ENCODE data around the gene RPL29.
"Not testable (repeated sequence)": the region's sequence is repeated elsewhere in the genome, so short reads cannot be mapped to it uniquely, and the experiment has no call there.

Gene RPL29

GRCh38 chr3:51995346-51996163 is at the start of gene RPL29:
Gene RPL29 (minus strand): TSS chr3:51995895. CDS start chr3:51995461, 434 bp downstream.
- H3K4me3 ChIP-seq (ENCODE audit: low read length) = peak within 1 kb of the TSS; percentile 100
- peak; percentile 15 for TF ChIP-seq CTCF (conservative IDR thresholded peaks at IDR 0.05; ENCODE audit: low read depth, low read length)
- peak; percentile 86 for DNase-seq (ENCODE audit: low read depth)

DNA sequence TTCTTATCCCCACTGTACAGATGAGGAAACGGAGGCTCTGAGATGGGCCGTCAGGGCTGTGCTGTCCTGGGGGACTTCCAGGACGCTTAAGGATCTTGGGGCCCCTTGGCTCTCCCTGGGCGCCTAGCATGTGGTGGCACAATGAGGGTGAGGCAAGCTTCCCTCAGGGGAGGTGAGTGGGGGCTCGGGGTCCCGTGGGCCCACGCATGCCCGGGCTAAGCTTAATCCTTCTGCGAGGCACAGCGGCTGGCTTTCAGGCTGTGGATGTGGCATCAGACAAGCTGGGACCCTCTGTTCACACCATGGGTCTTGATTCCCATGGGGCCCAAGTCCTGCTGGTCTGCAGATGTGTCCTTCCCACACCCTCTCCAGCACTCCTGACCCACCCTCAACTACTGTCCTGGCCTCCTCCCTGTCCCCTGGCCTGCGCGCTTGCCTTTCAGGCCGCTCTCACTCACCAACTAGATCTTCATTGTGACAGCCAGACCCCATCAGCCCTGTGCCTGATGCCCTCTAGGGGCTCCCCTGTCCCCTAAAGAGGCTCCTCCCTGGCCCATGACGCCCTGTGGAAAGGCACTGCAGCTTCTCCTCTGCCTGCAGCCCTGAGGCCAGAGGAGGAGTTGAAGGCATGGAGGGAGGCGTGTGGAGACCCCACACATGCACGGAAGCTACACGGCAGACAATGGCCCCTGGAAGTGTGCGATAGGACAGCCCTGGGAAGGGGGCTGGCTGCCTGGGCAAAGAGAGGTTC is 49.3 kb upstream of the RPL29 start:
- TF ChIP-seq CTCF (conservative IDR thresholded peaks at IDR 0.05; ENCODE audit: low read depth, low read length) = no peak
- no peak overlapping the region for H3K4me3 ChIP-seq (ENCODE audit: low read length)
- no peak for DNase-seq (ENCODE audit: low read depth)

DNA sequence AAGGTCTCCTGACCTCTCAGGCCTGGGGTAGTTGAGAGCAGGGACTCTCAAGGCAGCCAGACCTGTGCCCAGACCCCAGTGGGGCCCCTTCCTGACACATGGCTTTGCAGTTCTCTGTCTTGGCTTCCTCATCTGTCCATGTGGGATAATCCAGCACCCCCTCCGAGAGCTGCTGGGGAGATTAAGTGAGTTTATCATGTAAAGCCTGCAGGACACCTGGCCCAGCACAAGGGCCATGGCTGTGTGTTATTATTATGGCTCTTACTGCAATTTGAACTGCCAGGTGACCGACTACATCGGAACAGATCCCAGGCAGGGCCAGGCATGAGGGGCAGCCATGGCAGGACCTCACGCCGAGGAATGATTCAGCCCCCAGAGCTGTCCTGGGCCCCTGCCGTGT is 48.1 kb upstream of the RPL29 start:
- TF ChIP-seq CTCF (conservative IDR thresholded peaks at IDR 0.05; ENCODE audit: low read depth, low read length) = no peak
- DNase-seq (ENCODE audit: low read depth) = no peak
- H3K4me3 ChIP-seq (ENCODE audit: low read length) = no peak overlapping the region

GRCh38 chr3:52043039-52043438 is 47.3 kb upstream of the RPL29 start:
- H3K4me3 ChIP-seq (ENCODE audit: low read length); DNase-seq (ENCODE audit: low read depth): not testable (repeated sequence)

DNA sequence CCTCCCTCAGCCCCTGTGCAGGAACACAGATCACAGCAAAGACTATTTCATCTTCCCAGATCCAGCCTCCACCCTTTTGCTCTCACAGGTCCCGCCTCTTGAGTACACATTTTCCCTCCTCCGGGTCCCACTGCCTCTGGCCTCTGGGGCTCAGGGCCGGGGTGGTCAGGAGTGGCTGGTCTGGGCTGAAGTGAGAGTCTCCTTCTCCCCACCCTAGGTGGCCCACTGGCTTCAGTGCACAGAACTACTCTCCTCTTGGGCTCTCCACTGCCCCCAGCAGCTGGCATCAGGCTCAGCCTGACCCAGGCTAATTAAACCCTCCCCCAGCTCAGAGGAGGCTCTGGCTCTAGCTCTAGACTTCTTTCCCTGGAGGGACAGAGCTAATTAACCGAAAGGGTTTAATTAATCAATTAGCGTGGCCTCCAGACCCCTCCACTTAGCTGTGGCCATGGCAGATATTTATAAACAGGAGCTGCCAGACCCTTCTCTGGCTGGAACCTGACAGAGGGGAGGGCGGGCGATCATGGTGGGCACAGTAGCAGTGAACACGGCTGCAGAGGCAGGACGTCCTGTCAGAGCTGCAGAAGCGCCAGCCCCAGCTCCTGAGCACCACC is 45.5 kb upstream of the RPL29 start:
- peak; percentile 57 for TF ChIP-seq CTCF (conservative IDR thresholded peaks at IDR 0.05; ENCODE audit: low read depth, low read length)
- H3K4me3 ChIP-seq (ENCODE audit: low read length) = no peak overlapping the region
- no peak for DNase-seq (ENCODE audit: low read depth)

DNA sequence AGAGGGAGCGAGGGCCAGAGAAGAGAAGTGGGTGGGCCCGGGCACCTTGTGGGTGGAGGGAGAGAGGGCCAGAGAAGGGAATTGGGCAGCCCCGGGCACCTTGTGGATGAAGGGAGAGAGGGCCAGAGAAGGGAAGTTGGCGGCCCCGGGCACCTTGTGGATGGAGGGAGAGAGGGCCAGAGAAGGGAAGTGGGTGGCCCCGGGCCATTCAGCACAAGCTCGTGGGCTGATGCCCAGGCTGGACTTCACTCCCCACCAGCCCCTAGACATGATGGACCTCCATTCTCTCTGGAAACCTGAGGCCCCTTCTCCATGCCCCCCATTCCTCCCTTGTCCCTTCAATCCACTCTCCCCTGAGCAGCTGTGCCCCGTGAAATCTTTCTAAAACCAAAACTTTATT is 44.9 kb upstream of the RPL29 start:
- no peak for DNase-seq (ENCODE audit: low read depth)
- no peak for TF ChIP-seq CTCF (conservative IDR thresholded peaks at IDR 0.05; ENCODE audit: low read depth, low read length)
- H3K4me3 ChIP-seq (ENCODE audit: low read length) = no peak overlapping the region

DNA sequence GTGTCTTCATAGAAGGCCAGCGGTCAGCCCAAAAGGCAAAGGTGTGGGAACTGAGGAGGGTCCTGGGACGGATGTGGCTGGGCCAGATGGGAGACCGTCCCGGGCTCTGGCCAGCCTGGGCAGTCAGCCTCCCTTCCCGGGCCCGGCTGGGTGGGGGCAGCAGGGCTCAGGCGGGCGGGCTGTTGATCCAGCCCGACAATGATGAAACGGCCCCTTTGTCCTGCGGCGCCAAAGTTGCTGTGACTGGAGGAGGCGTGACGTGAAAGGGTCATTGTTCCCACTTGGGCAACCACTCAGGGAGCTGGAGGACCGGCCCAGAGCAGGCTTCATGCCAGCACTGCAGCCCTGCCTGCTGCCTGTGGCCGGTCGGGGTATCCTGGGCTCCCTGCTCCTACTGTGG is 44.2 kb upstream of the RPL29 start:
- H3K4me3 ChIP-seq (ENCODE audit: low read length) = no peak overlapping the region
- TF ChIP-seq CTCF (conservative IDR thresholded peaks at IDR 0.05; ENCODE audit: low read depth, low read length) = no peak
- DNase-seq (ENCODE audit: low read depth) = peak; percentile 40
